Heart left ventricle (tissue), 13 donors: Measurements from ENCODE around the gene ANAPC1.

ENCODE experiments used
- POLR2A ChIP-seq, 2 donors: fragments of 450-650 bp; IDR thresholded peaks; one replicate each; pipeline ENCODE4 v1.6.1; 2017; ENCODE audit warnings: antibody characterized with exemption in 2 of 2, mild to moderate bottlenecking in 2 of 2, moderate library complexity in 2 of 2
- TF ChIP-seq, protein P1 (sequence below), 12 donors: fragments of 200-600 bp; sonication (generic) in 4 of 12; IDR thresholded peaks; one replicate each; pipeline versions ENCODE4 v1.5.0 to v1.8.0; 2018 to 2022; ENCODE audit warnings: antibody characterized with exemption in 12 of 12, mild to moderate bottlenecking in 5 of 12
- donor health status: ischemic (EF 13 %, LVEDD 7.1; RV severe dilation, severe dysfunction).
- donor health status: DM: no; HTN: yes; CAD: no.
- donor health status: DM: no; HTN: no; CAD: no.
- donor health status: ischemic (EF 25% LVEDD 6.9; RV normal size, moderate dysfunction).
- donor health status: ischemic (EF 25% LVEDD 5.7; RV mildly dilated, moderate dysfunction).
- donor health status: ischemic (EF 35%, LVEDD 5.7; RV mildly dilated, moderate dysfunction).
- donor health status: nonischemic (EF 11% LVEDD 7.7; RV severe dilation, severe dysfunction).
- donor health status: DM: yes; HTN: yes; CAD: no.
- donor health status: PGD.
- donor health status: ischemic (EF 29% LVEDD 5.4; RV normal size, mild dysfunction).
- donor health status: nonischemic (EF 23%, LVEDD 6.1; RV moderate dilation, normal function).

DNA sequence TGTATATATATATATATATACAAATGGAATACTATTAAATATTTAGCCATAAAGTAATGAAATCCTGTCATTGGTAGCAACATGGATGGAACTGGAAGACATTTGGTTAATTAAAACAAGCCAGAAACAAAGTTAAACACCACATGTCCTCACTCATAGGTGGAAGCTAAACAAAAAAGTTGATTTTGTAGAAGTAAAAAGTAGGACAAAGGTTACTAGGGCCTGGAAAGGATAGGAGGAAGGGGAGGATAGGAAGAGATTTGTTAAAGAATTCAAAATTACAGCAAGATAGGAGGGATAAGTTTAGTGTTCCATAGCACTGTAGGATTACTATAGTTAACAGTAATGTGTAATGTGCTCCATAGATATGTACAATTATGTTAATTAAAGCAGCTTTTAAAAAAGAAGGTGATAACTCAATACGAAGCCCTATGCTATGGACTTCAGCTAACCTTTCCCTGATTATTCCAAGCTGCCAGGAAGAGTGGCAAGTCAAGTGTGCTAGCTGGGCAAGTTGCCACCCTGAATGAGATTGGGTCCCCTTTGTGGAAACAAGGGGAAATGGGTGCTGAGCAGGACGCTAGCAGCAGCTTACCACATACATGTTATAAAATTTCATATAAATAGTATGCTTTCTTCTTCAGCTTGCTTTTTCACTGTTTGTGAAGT is 26.8 kb upstream of the ANAPC1 start:
- TF ChIP-seq, protein P1, sequence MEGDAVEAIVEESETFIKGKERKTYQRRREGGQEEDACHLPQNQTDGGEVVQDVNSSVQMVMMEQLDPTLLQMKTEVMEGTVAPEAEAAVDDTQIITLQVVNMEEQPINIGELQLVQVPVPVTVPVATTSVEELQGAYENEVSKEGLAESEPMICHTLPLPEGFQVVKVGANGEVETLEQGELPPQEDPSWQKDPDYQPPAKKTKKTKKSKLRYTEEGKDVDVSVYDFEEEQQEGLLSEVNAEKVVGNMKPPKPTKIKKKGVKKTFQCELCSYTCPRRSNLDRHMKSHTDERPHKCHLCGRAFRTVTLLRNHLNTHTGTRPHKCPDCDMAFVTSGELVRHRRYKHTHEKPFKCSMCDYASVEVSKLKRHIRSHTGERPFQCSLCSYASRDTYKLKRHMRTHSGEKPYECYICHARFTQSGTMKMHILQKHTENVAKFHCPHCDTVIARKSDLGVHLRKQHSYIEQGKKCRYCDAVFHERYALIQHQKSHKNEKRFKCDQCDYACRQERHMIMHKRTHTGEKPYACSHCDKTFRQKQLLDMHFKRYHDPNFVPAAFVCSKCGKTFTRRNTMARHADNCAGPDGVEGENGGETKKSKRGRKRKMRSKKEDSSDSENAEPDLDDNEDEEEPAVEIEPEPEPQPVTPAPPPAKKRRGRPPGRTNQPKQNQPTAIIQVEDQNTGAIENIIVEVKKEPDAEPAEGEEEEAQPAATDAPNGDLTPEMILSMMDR (IDR thresholded peaks at IDR 0.05), result no peak
- TF ChIP-seq POLR2A (IDR thresholded peaks at IDR 0.05), result no peak
